Right lobe of liver (tissue), 6 donors: ENCODE results near the gene SNRNP35. TPM values are rescaled to one million over a fixed set of nuclear protein-coding genes. Genes with fewer than 3 reads are reported as not detected.

Experiments used
- ATAC-seq, 4 donors: fragments of 200-7000 bp; cut with Tn5 transposase; one replicate each; pipeline ENCODE4 v1.9.1; 2020; ENCODE audit warnings: mild to moderate bottlenecking in 4 of 4, moderate library complexity in 4 of 4
- DNase-seq, 3 donors: peaks; one replicate each; pipeline ENCODE4 v3.0.0-alpha.2; 2020
- H3K27ac ChIP-seq, 3 donors: fragments of 200-600 bp; one replicate each; pipeline ENCODE4 v1.8.0; 2022
- H3K27me3 ChIP-seq, 2 donors: fragments of 200-600 bp; one replicate each; pipeline ENCODE4 v1.8.0; 2022
- H3K36me3 ChIP-seq, 4 donors: fragments of 200-600 bp; sonication (generic) in 1 of 4; one replicate each; pipeline versions ENCODE4 v1.5.1 to v1.8.0; 2017 to 2022; ENCODE audit warnings: control low read depth in 1 of 4
- H3K4me1 ChIP-seq, 4 donors: fragments of 200-600 bp; sonication (generic) in 1 of 4; one replicate each; pipeline versions ENCODE4 v1.5.1 to v1.8.0; 2017 to 2022; ENCODE audit warnings: control low read depth in 1 of 4
- H3K4me3 ChIP-seq, 3 donors: fragments of 200-600 bp; one replicate each; pipeline ENCODE4 v1.8.0; 2022
- H3K9me3 ChIP-seq, 4 donors: fragments of 200-600 bp; sonication (generic) in 1 of 4; one replicate each; pipeline versions ENCODE4 v1.5.1 to v1.8.0; 2017 to 2022; ENCODE audit warnings: control low read depth in 1 of 4
- POLR2A ChIP-seq: fragments of 450-650 bp; IDR thresholded peaks from one replicate; pipeline ENCODE4 v1.6.1; 2017; ENCODE audit warnings: antibody characterized with exemption, mild to moderate bottlenecking
- WGBS: methylation state at CpG from one replicate; pipeline ENCODE4 v1.1.6; 2018; ENCODE audit warnings: low coverage, low lambda C conversion rate; ENCODE audit not compliant: insufficient coverage; ENCODE audit errors: missing lambda C conversion rate; 5-methylcytosine and 5-hydroxymethylcytosine counted together
- intact Hi-C, 2 donors: fragments of 100-400 bp; cut with DNase I; formaldehyde crosslinking; loops; one replicate each; pipeline versions ENCODE4 v1.11.2 to v1.14.1; 2022
- total RNA-seq, 6 experiments: library from RNA; depleted of rRNA in 2 of 6; stranded (reverse); fragments of >200 nt in 2 of 6; fragmentation: NEBNext Ultra II Directional in 3 of 6; extraction: Animal tissue kit (Norgen Biotek cat#: 25700) in 3 of 6; gene quantifications; one replicate each; pipeline versions ENCODE4 v1.1.0 to v1.2.4, GENCODE V29; 2016 to 2023
- TF ChIP-seq, protein P1 (sequence below), 4 donors: fragments of 200-600 bp in 3 of 4; fragments of 450-650 bp in 1 of 4; IDR thresholded peaks; one replicate each; pipeline versions ENCODE4 v1.5.1 to v1.8.0; 2016 to 2022; ENCODE audit warnings: antibody characterized with exemption in 4 of 4, mild to moderate bottlenecking in 2 of 4
- donor health status: DM: no; HTN: yes; CAD: no.
- donor health status: DM: no; HTN: no; CAD: no.
- donor health status: DM: no; HTN: no; CAD: no.
- donor health status: DM: no; HTN: yes; CAD: no.
- donor health status: DM: no; HTN: yes; CAD: no.

Gene SNRNP35
- total RNA-seq, 6 experiments from 2014 or later = 7.8 to 10.3 (median 9.5) TPM

DNA sequence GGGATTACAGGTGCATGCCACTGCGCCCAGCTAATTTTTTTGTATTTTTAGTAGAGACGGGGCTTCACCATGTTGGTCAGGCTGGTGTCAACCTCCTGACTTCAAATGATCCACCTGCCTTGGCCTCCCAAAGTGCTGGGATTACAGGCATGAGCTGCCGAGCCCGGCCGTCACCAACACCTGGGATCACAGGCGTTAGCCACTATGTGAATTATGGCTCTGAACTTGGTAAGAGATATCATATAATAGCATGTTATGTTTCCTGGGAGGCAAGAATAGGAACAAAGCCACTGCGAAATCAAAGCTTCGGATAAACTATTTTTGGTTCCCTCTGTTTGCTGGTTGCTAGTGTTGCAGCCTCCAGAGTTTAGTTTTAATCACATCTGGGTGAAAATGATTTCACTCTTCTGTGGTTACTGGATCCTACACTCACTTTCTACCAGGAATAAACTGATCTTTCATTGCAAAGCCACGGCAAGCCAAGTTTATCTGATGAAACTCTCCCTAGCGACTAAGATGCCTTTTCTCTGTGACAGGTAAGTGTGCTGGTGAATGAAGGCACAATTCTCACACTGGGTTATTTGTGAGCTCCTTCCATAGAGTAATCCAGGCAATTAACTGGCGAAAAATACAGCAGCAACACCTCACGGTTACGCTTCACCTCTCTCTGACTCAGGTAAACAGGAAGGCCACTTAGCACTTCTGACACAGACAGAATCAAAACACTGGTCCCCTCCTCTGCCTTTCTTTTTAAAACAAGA lies 16.7 kb downstream of the SNRNP35 start:
- WGBS = 83% methylated on average over 13 of the region's 13 CpGs
- Histone ChIP-seq H3K4me1 (peaks cover 0 to 11% (median 0%) of the 10 kb centered on the region in 4 donors), H3K4me3 (no peak overlapping the region), H3K27me3 (no peaks in the 10 kb centered on the region), H3K9me3 (no peaks in the 10 kb centered on the region), H3K36me3 (no peaks in the 10 kb centered on the region), H3K27ac (no peak overlapping the region)
- intact Hi-C loops = no loop called here
- no peak for ATAC-seq
- TF ChIP-seq POLR2A = no peak
- TF ChIP-seq, protein P1, sequence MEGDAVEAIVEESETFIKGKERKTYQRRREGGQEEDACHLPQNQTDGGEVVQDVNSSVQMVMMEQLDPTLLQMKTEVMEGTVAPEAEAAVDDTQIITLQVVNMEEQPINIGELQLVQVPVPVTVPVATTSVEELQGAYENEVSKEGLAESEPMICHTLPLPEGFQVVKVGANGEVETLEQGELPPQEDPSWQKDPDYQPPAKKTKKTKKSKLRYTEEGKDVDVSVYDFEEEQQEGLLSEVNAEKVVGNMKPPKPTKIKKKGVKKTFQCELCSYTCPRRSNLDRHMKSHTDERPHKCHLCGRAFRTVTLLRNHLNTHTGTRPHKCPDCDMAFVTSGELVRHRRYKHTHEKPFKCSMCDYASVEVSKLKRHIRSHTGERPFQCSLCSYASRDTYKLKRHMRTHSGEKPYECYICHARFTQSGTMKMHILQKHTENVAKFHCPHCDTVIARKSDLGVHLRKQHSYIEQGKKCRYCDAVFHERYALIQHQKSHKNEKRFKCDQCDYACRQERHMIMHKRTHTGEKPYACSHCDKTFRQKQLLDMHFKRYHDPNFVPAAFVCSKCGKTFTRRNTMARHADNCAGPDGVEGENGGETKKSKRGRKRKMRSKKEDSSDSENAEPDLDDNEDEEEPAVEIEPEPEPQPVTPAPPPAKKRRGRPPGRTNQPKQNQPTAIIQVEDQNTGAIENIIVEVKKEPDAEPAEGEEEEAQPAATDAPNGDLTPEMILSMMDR (IDR thresholded peaks at IDR 0.05) = no peak
- peak in 1 of 3 donors; percentile 11 for DNase-seq

- peak in 1 of 3 donors; percentile 11 for DNase-seq
- Histone ChIP-seq H3K4me1 (peaks cover 0 to 11% (median 0%) of the 10 kb centered on the region in 4 donors), H3K4me3 (no peak overlapping the region), H3K27me3 (no peaks in the 10 kb centered on the region), H3K36me3 (no peaks in the 10 kb centered on the region), H3K27ac (no peak overlapping the region), H3K9me3 (no peaks in the 10 kb centered on the region)
- WGBS = 93% methylated on average over 14 of the region's 15 CpGs
- TF ChIP-seq, protein P1 (IDR thresholded peaks at IDR 0.05) = no peak
- TF ChIP-seq POLR2A = no peak
- intact Hi-C loops = no loop called here
- ATAC-seq = no peak
Measured at GRCh38 chr12:123475246-123475703, 17.3 kb downstream of the SNRNP35 start.

- TF ChIP-seq, protein P1 (IDR thresholded peaks at IDR 0.05) = no peak
- TF ChIP-seq POLR2A = no peak
- 73% methylated on average over 4 of the region's 11 CpGs for WGBS
- Histone ChIP-seq H3K4me3 (no peak overlapping the region), H3K36me3 (no peaks in the 10 kb centered on the region), H3K27ac (no peak overlapping the region), H3K9me3 (no peaks in the 10 kb centered on the region), H3K4me1 (no peaks in the 10 kb centered on the region), H3K27me3 (no peaks in the 10 kb centered on the region)
- DNase-seq (no peak), ATAC-seq (no peak)
- intact Hi-C loops = no loop called here
Measured at GRCh38 chr12:123478069-123478468, 20.1 kb downstream of the SNRNP35 start.

GRCh38 chr12:123478762-123479161 lies 20.8 kb downstream of the SNRNP35 start:
- no peak overlapping the region for H3K4me3 ChIP-seq
- TF ChIP-seq POLR2A = no peak
- TF ChIP-seq, protein P1 (IDR thresholded peaks at IDR 0.05) = no peak
- DNase-seq (no peak), ATAC-seq (no peak)
- no peak overlapping the region for H3K27ac ChIP-seq
- no peaks in the 10 kb centered on the region for H3K36me3 ChIP-seq
- intact Hi-C loops = no loop called here
- no peaks in the 10 kb centered on the region for H3K27me3 ChIP-seq
- H3K4me1 ChIP-seq = no peaks in the 10 kb centered on the region
- 77% methylated on average over 10 of the region's 10 CpGs for WGBS
- H3K9me3 ChIP-seq = no peaks in the 10 kb centered on the region
